Upper lobe of left lung (tissue), 4 donors: ENCODE measurements around the gene RTP4.

Experiments
- CTCF ChIP-seq, 6 experiments: fragments of 450-650 bp in 4 of 6; fragments of 200-600 bp in 2 of 6; sonication (generic) in 2 of 6; IDR thresholded peaks; one replicate each; pipeline ENCODE4 v1.5.1; 2016 to 2019; ENCODE audit warnings: antibody characterized with exemption in 6 of 6
- POLR2A ChIP-seq, 4 donors: fragments of 450-650 bp; IDR thresholded peaks; one replicate each; pipeline ENCODE4 v1.5.1; 2016 to 2017; ENCODE audit warnings: antibody characterized with exemption in 4 of 4, mild to moderate bottlenecking in 2 of 4
- POLR2AphosphoS5 ChIP-seq, 2 donors: sonication (generic); formaldehyde crosslinking; IDR thresholded peaks; one replicate each; pipeline ENCODE4 v1.5.1; 2017; ENCODE audit warnings: antibody characterized with exemption in 2 of 2

GRCh38 chr3:187401856-187402255 lies 33.7 kb downstream of the RTP4 start:
- TF ChIP-seq POLR2A (IDR thresholded peaks at IDR 0.05) (no peak), POLR2AphosphoS5 (IDR thresholded peaks at IDR 0.05) (no peak), CTCF (IDR thresholded peaks at IDR 0.05) (no peak)
